ENCODE measurements around the gene TAMALIN. TPM values are rescaled to one million over a fixed set of nuclear protein-coding genes. Genes with fewer than 3 reads are reported as not detected.
A peak's percentile ranks its signal among the peaks of the same experiment; 100 is the strongest.

The TAMALIN gene
- polyA plus RNA-seq, 1 donor = 9.6 TPM

- H3K27me3 ChIP-seq (ENCODE audit: control insufficient read depth, insufficient read depth, low read length) = peaks cover 3% of the 10 kb centered on the region
- DNase-seq = no peak
- WGBS (ENCODE audit: insufficient coverage, low lambda C conversion rate) = no CpG with 5 or more reads among the region's 21 CpGs
- H3K4me1 ChIP-seq (ENCODE audit: control insufficient read depth, insufficient read depth, low read length) = peaks cover 22% of the 10 kb centered on the region
- no peak overlapping the region for H3K4me3 ChIP-seq (ENCODE audit: low read length)
- H3K27ac ChIP-seq (ENCODE audit: low read length) = no peak overlapping the region
- H3K36me3 ChIP-seq (ENCODE audit: control insufficient read depth, insufficient read depth, low read length) = peaks cover 16% of the 10 kb centered on the region
- no peaks in the 10 kb centered on the region for H3K9me3 ChIP-seq (ENCODE audit: control insufficient read depth, low read depth, low read length)
Observed at GRCh38 chr12:52054231-52054832, 47.6 kb downstream of the TAMALIN start.

GRCh38 chr12:52054833-52055730 lies 48.3 kb downstream of the TAMALIN start:
- Histone ChIP-seq H3K4me3 (ENCODE audit: low read length) (no peak overlapping the region), H3K27me3 (ENCODE audit: control insufficient read depth, insufficient read depth, low read length) (peaks cover 2% of the 10 kb centered on the region), H3K4me1 (ENCODE audit: control insufficient read depth, insufficient read depth, low read length) (peaks cover 19% of the 10 kb centered on the region), H3K9me3 (ENCODE audit: control insufficient read depth, low read depth, low read length) (no peaks in the 10 kb centered on the region), H3K36me3 (ENCODE audit: control insufficient read depth, insufficient read depth, low read length) (peaks cover 16% of the 10 kb centered on the region), H3K27ac (ENCODE audit: low read length) (no peak overlapping the region)
- DNase-seq = no peak
- no CpG with 5 or more reads among the region's 21 CpGs for WGBS (ENCODE audit: insufficient coverage, low lambda C conversion rate)

- no CpG with 5 or more reads among the region's 27 CpGs for WGBS (ENCODE audit: insufficient coverage, low lambda C conversion rate)
- DNase-seq = no peak
- peaks cover 16% of the 10 kb centered on the region for H3K36me3 ChIP-seq (ENCODE audit: control insufficient read depth, insufficient read depth, low read length)
- H3K4me3 ChIP-seq (ENCODE audit: low read length) = no peak overlapping the region
- no peak overlapping the region for H3K27ac ChIP-seq (ENCODE audit: low read length)
- H3K4me1 ChIP-seq (ENCODE audit: control insufficient read depth, insufficient read depth, low read length) = peaks cover 12% of the 10 kb centered on the region
- no peaks in the 10 kb centered on the region for H3K9me3 ChIP-seq (ENCODE audit: control insufficient read depth, low read depth, low read length)
- peaks cover 2% of the 10 kb centered on the region for H3K27me3 ChIP-seq (ENCODE audit: control insufficient read depth, insufficient read depth, low read length)
Observed at GRCh38 chr12:52055731-52056711, 49.3 kb downstream of the TAMALIN start.

GRCh38 chr12:52056801-52057637 lies 50.3 kb downstream of the TAMALIN start:
- 100% methylated on average over 2 of the region's 23 CpGs for WGBS (ENCODE audit: insufficient coverage, low lambda C conversion rate)
- H3K36me3 ChIP-seq (ENCODE audit: control insufficient read depth, insufficient read depth, low read length) = peaks cover 16% of the 10 kb centered on the region
- peaks cover 9% of the 10 kb centered on the region for H3K4me1 ChIP-seq (ENCODE audit: control insufficient read depth, insufficient read depth, low read length)
- H3K27me3 ChIP-seq (ENCODE audit: control insufficient read depth, insufficient read depth, low read length) = no peaks in the 10 kb centered on the region
- no peak overlapping the region for H3K27ac ChIP-seq (ENCODE audit: low read length)
- no peaks in the 10 kb centered on the region for H3K9me3 ChIP-seq (ENCODE audit: control insufficient read depth, low read depth, low read length)
- no peak for DNase-seq
- H3K4me3 ChIP-seq (ENCODE audit: low read length) = no peak overlapping the region

- H3K4me1 ChIP-seq (ENCODE audit: control insufficient read depth, insufficient read depth, low read length) = peaks cover 16% of the 10 kb centered on the region
- no peak overlapping the region for H3K27ac ChIP-seq (ENCODE audit: low read length)
- no peak for DNase-seq
- no peak overlapping the region for H3K4me3 ChIP-seq (ENCODE audit: low read length)
- WGBS (ENCODE audit: insufficient coverage, low lambda C conversion rate) = 94% methylated on average over 3 of the region's 14 CpGs
- H3K36me3 ChIP-seq (ENCODE audit: control insufficient read depth, insufficient read depth, low read length) = peaks cover 16% of the 10 kb centered on the region
- no peaks in the 10 kb centered on the region for H3K27me3 ChIP-seq (ENCODE audit: control insufficient read depth, insufficient read depth, low read length)
- H3K9me3 ChIP-seq (ENCODE audit: control insufficient read depth, low read depth, low read length) = no peaks in the 10 kb centered on the region
Observed at GRCh38 chr12:52057638-52058576, 51.2 kb downstream of the TAMALIN start.

- WGBS (ENCODE audit: insufficient coverage, low lambda C conversion rate) = no CpG with 5 or more reads among the region's 25 CpGs
- H3K27me3 ChIP-seq (ENCODE audit: control insufficient read depth, insufficient read depth, low read length) = no peaks in the 10 kb centered on the region
- H3K4me1 ChIP-seq (ENCODE audit: control insufficient read depth, insufficient read depth, low read length) = peaks cover 24% of the 10 kb centered on the region
- H3K9me3 ChIP-seq (ENCODE audit: control insufficient read depth, low read depth, low read length) = no peaks in the 10 kb centered on the region
- H3K4me3 ChIP-seq (ENCODE audit: low read length) = no peak overlapping the region
- DNase-seq = no peak
- peak overlapping the region; percentile 5 for H3K27ac ChIP-seq (ENCODE audit: low read length)
- H3K36me3 ChIP-seq (ENCODE audit: control insufficient read depth, insufficient read depth, low read length) = peaks cover 16% of the 10 kb centered on the region
Observed at GRCh38 chr12:52058631-52059361, 52.0 kb downstream of the TAMALIN start.

GRCh38 chr12:52059582-52060497 lies 53.1 kb downstream of the TAMALIN start:
- peaks cover 27% of the 10 kb centered on the region for H3K4me1 ChIP-seq (ENCODE audit: control insufficient read depth, insufficient read depth, low read length)
- H3K27ac ChIP-seq (ENCODE audit: low read length) = no peak overlapping the region
- WGBS (ENCODE audit: insufficient coverage, low lambda C conversion rate) = no CpG with 5 or more reads among the region's 12 CpGs
- H3K9me3 ChIP-seq (ENCODE audit: control insufficient read depth, low read depth, low read length) = no peaks in the 10 kb centered on the region
- H3K27me3 ChIP-seq (ENCODE audit: control insufficient read depth, insufficient read depth, low read length) = no peaks in the 10 kb centered on the region
- peaks cover 12% of the 10 kb centered on the region for H3K36me3 ChIP-seq (ENCODE audit: control insufficient read depth, insufficient read depth, low read length)
- no peak for DNase-seq
- no peak overlapping the region for H3K4me3 ChIP-seq (ENCODE audit: low read length)

Measured in large intestine (tissue), 3 donors.